H1 (cell line): ENCODE measurements around the gene CRTC2. TPM values are rescaled to one million over a fixed set of nuclear protein-coding genes. Genes with fewer than 3 reads are reported as not detected.
"Not testable (repeated sequence)": the region's sequence is repeated elsewhere in the genome, so short reads cannot be mapped to it uniquely, and the experiment has no call there.

Experiments used
- CTCF ChIA-PET: fragments of 300-600 bp; sonication (Branson Sonifier 250); formaldehyde crosslinking; loops from one replicate; lab custom pipeline; 2021; ENCODE audit not compliant: partially characterized antibody; lab: Charles Lee
- POLR2A ChIA-PET: fragments of 300-600 bp; sonication (Branson Sonifier 250); formaldehyde crosslinking; loops from one replicate; lab custom pipeline; 2021; ENCODE audit warnings: inconsistent platforms; ENCODE audit not compliant: partially characterized antibody; lab: Charles Lee
- DNase-seq, 2 experiments: peaks; one replicate each; pipeline versions ENCODE4 v3.0.0 to v3.0.0-alpha.2; 2010 to 2022; ENCODE audit warnings: low spot score in 2 of 2, low read depth in 1 of 2, mixed read lengths in 1 of 2
- FAIRE-seq: peaks from 2 replicates; lab custom pipeline; 2011; peaks lifted over from hg19 to GRCh38; lab: Jason Lieb, UNC
- H2AFZ ChIP-seq: 2 replicates; pipeline ENCODE4 v1.8.1; 2012; ENCODE audit warnings: low read length, inconsistent platforms
- H2AK5ac ChIP-seq: 2 replicates; pipeline ENCODE4 v1.6.1; 2013; ENCODE audit warnings: low read depth, low read length
- H2BK120ac ChIP-seq: replicated peaks from 2 replicates; pipeline ENCODE3; 2013; ENCODE audit warnings: low read depth, low read length, inconsistent platforms
- H2BK12ac ChIP-seq: 2 replicates; pipeline ENCODE4 v1.6.1; 2013; ENCODE audit warnings: low read depth, low read length
- H2BK15ac ChIP-seq: 2 replicates; pipeline ENCODE4 v1.6.1; 2013; ENCODE audit warnings: low read length
- H2BK20ac ChIP-seq: 2 replicates; pipeline ENCODE4 v1.6.1; 2013; ENCODE audit warnings: low read length
- H2BK5ac ChIP-seq: 2 replicates; pipeline ENCODE4 v1.6.1; 2013; ENCODE audit warnings: low read depth, low read length
- H3K14ac ChIP-seq: 2 replicates; pipeline ENCODE4 v1.6.1; 2013; ENCODE audit warnings: inconsistent platforms; ENCODE audit not compliant: insufficient read length
- H3K18ac ChIP-seq: 2 replicates; pipeline ENCODE4 v1.6.1; 2013; ENCODE audit warnings: low read length; ENCODE audit errors: extremely low read depth
- H3K23ac ChIP-seq: 2 replicates; pipeline ENCODE4 v1.6.1; 2013; ENCODE audit warnings: inconsistent platforms; ENCODE audit not compliant: insufficient read length
- H3K23me2 ChIP-seq: 2 replicates; pipeline ENCODE4 v1.6.1; 2013; ENCODE audit warnings: low read depth, low read length
- H3K27ac ChIP-seq: 2 replicates; pipeline ENCODE4 v1.6.1; 2011; ENCODE audit warnings: low read depth, low read length, inconsistent platforms
- H3K27me3 ChIP-seq, 4 experiments: replicated peaks in 1 of 4; 1 replicate in 1 of 4; 2 replicates in 3 of 4; pipeline versions ENCODE4 v1.6.1 to v1.8.1; 2011 to 2013; ENCODE audit warnings: low read length in 3 of 4, mild to moderate bottlenecking in 3 of 4, inconsistent platforms in 2 of 4, mixed read lengths in 2 of 4, moderate library complexity in 1 of 4; ENCODE audit not compliant: control insufficient read depth in 3 of 4, insufficient read depth in 3 of 4; ENCODE audit errors: extremely low read depth in 1 of 4
- H3K36me3 ChIP-seq, 4 experiments: 2 replicates each; pipeline versions ENCODE4 v1.6.1 to v1.8.1; 2011 to 2013; ENCODE audit warnings: mild to moderate bottlenecking in 4 of 4, low read length in 3 of 4, moderate library complexity in 2 of 4, control low read depth in 1 of 4, inconsistent platforms in 1 of 4; ENCODE audit not compliant: insufficient read depth in 4 of 4, control insufficient read depth in 2 of 4
- H3K4ac ChIP-seq: replicated peaks from 2 replicates; pipeline ENCODE3; 2013; ENCODE audit warnings: low read length, low read depth, mixed read lengths, inconsistent platforms; ENCODE audit not compliant: insufficient read length
- H3K4me1 ChIP-seq, 4 experiments: replicated peaks in 1 of 4; 1 replicate in 1 of 4; 2 replicates in 3 of 4; pipeline versions ENCODE4 v1.6.1 to v1.8.1; 2011 to 2013; ENCODE audit warnings: low read length in 3 of 4, inconsistent platforms in 2 of 4, mixed read lengths in 1 of 4; ENCODE audit not compliant: insufficient read depth in 4 of 4, control insufficient read depth in 3 of 4
- H3K4me2 ChIP-seq, 2 experiments: 2 replicates each; pipeline versions ENCODE4 v1.6.1 to v1.8.1; 2011 to 2013; ENCODE audit warnings: low read depth in 2 of 2, low read length in 2 of 2, control low read depth in 1 of 2, inconsistent platforms in 1 of 2, mild to moderate bottlenecking in 1 of 2; ENCODE audit not compliant: insufficient read depth in 1 of 2
- H3K4me3 ChIP-seq, 4 experiments: fragments of 200-600, 300-600 bp in 1 of 4; sonication (generic), shearing (Covaris generic), sonication (Bioruptor Twin) in 1 of 4; 2 replicates each; pipeline versions ENCODE4 v1.5.1 to v1.8.1; 2011 to 2016; ENCODE audit warnings: low read length in 4 of 4, low read depth in 3 of 4, control low read depth in 2 of 4, inconsistent platforms in 2 of 4, mild to moderate bottlenecking in 2 of 4, mixed read lengths in 1 of 4, moderate library complexity in 1 of 4; ENCODE audit not compliant: insufficient read depth in 2 of 4; ENCODE audit errors: extremely low read depth in 1 of 4
- H3K56ac ChIP-seq: replicated peaks from 2 replicates; pipeline ENCODE3; 2013; ENCODE audit warnings: low read depth, mild to moderate bottlenecking, mixed read lengths, low read length, inconsistent platforms; ENCODE audit not compliant: insufficient read length
- H3K79me1 ChIP-seq: 2 replicates; pipeline ENCODE4 v1.6.1; 2013; ENCODE audit warnings: low read depth, low read length, control low read depth
- H3K79me2 ChIP-seq, 2 experiments: 2 replicates each; pipeline versions ENCODE4 v1.6.1 to v1.8.1; 2012 to 2013; ENCODE audit warnings: low read length in 2 of 2, mild to moderate bottlenecking in 2 of 2, inconsistent platforms in 1 of 2; ENCODE audit not compliant: insufficient read depth in 2 of 2, control insufficient read depth in 1 of 2
- H3K9ac ChIP-seq, 4 experiments: replicated peaks in 1 of 4; 1 replicate in 1 of 4; 2 replicates in 3 of 4; pipeline versions ENCODE4 v1.6.1 to v1.8.1; 2011 to 2013; ENCODE audit warnings: low read depth in 3 of 4, low read length in 3 of 4, control low read depth in 2 of 4, mild to moderate bottlenecking in 2 of 4, moderate library complexity in 2 of 4, inconsistent platforms in 1 of 4; ENCODE audit errors: extremely low read depth in 1 of 4
- H3K9me3 ChIP-seq, 2 experiments: 2 replicates each; pipeline versions ENCODE4 v1.6.1 to v1.8.1; 2012 to 2013; ENCODE audit warnings: mild to moderate bottlenecking in 2 of 2, moderate library complexity in 2 of 2, control low read depth in 1 of 2, inconsistent platforms in 1 of 2, low read depth in 1 of 2, low read length in 1 of 2, mixed read lengths in 1 of 2; ENCODE audit not compliant: insufficient read depth in 2 of 2
- H4K20me1 ChIP-seq, 2 experiments: replicated peaks in 1 of 2; 2 replicates each; pipeline versions ENCODE3 to v1.8.1; 2011 to 2013; ENCODE audit warnings: inconsistent platforms in 2 of 2, low read length in 2 of 2, mild to moderate bottlenecking in 1 of 2; ENCODE audit not compliant: insufficient read depth in 2 of 2, control insufficient read depth in 1 of 2
- H4K5ac ChIP-seq: 2 replicates; pipeline ENCODE4 v1.6.1; 2013; ENCODE audit warnings: low read length, low read depth, mixed read lengths, inconsistent platforms; ENCODE audit not compliant: insufficient read length
- H4K8ac ChIP-seq: 2 replicates; pipeline ENCODE4 v1.8.0; 2013; ENCODE audit warnings: mild to moderate bottlenecking, moderate library complexity, low read length, inconsistent platforms; ENCODE audit not compliant: insufficient read depth; ENCODE audit errors: extremely low read depth
- H4K91ac ChIP-seq: replicated peaks from 2 replicates; pipeline ENCODE3; 2013; ENCODE audit warnings: low read length, mixed read lengths, inconsistent platforms; ENCODE audit not compliant: insufficient read length
- WGBS, 2 experiments: shearing (Covaris generic) in 1 of 2; methylation state at CpG; one replicate each; pipeline versions ENCODE4 v1.1.6 to v1.1.7; 2013 to 2015; ENCODE audit warnings: low lambda C conversion rate in 2 of 2, mixed read lengths in 2 of 2, inconsistent platforms in 1 of 2, low coverage in 1 of 2, missing lambda C conversion rate in 1 of 2; ENCODE audit not compliant: insufficient replicate concordance in 2 of 2, insufficient coverage in 1 of 2, insufficient read length in 1 of 2; ENCODE audit errors: extremely low coverage in 1 of 2, missing lambda C conversion rate in 1 of 2; 5-methylcytosine and 5-hydroxymethylcytosine counted together
- polyA plus RNA-seq, 7 experiments: library from polyadenylated mRNA; depleted of rRNA in 3 of 7; stranded (reverse) in 5 of 7; unstranded in 2 of 7; fragments of >200 nt in 5 of 7; fragments of 200-250 nt in 2 of 7; gene quantifications; 1 replicate in 5 of 7; 2 replicates in 1 of 7; 4 replicates in 1 of 7; pipeline versions ENCODE4 v1.2.1 to v1.2.3, GENCODE V29; 2011 to 2013; ENCODE audit warnings: missing spikeins in 2 of 7, mixed read lengths in 2 of 7
- total RNA-seq: library from RNA; stranded (reverse); fragmentation: NEBNext Ultra II Directional; extraction: Animal tissue kit (Norgen Biotek cat#: 25700); gene quantifications from 2 replicates; pipeline ENCODE4 v1.2.1, GENCODE V29; 2021

CRTC2 gene
- total and polyA plus RNA-seq, 2 of the 8 experiments (the other 6 are each of a cell fraction or from before 2014, with no cell fraction given): 28.6 to 34.3 TPM

- H2AFZ ChIP-seq, H3K27ac ChIP-seq, H3K4me1 ChIP-seq, H3K23me2 ChIP-seq, H3K79me1 ChIP-seq, H3K14ac ChIP-seq, H2BK20ac ChIP-seq, H3K27me3 ChIP-seq, H3K9me3 ChIP-seq, H3K9ac ChIP-seq, FAIRE-seq, H4K5ac ChIP-seq, H3K23ac ChIP-seq, H4K20me1 ChIP-seq, DNase-seq, H3K4me3 ChIP-seq, H2BK120ac ChIP-seq, H3K18ac ChIP-seq, H3K4me2 ChIP-seq, H3K79me2 ChIP-seq, H2AK5ac ChIP-seq, H4K91ac ChIP-seq, H2BK12ac ChIP-seq, CTCF ChIA-PET, H3K4ac ChIP-seq, H2BK15ac ChIP-seq, H2BK5ac ChIP-seq, H3K56ac ChIP-seq, H4K8ac ChIP-seq: not testable (repeated sequence)
- H3K36me3 ChIP-seq: peaks cover 11 to 36% (median 24%) of the 10 kb centered on the region in 4 experiments
- WGBS, 2 experiments: 98% methylated on average over 10 of the region's 10 CpGs; no CpG with 5 or more reads in 1 of the 2 experiments
- POLR2A ChIA-PET: interaction anchor here (1.1 kb wide), 1 partner anchor 30 kb away, joined by 5 read pairs; no protein-coding TSS in a partner anchor
Measured at GRCh38 chr1:153996882-153997281, 38.5 kb upstream of the CRTC2 start.
